Measurements from ENCODE around the gene XYLT1. TPM values are rescaled to one million over a fixed set of nuclear protein-coding genes. Genes with fewer than 3 reads are reported as not detected.

The XYLT1 gene
- total and polyA plus RNA-seq, 2 of the 4 experiments (the other 2 are of a cell fraction): 9.0 to 12.7 TPM

DNA sequence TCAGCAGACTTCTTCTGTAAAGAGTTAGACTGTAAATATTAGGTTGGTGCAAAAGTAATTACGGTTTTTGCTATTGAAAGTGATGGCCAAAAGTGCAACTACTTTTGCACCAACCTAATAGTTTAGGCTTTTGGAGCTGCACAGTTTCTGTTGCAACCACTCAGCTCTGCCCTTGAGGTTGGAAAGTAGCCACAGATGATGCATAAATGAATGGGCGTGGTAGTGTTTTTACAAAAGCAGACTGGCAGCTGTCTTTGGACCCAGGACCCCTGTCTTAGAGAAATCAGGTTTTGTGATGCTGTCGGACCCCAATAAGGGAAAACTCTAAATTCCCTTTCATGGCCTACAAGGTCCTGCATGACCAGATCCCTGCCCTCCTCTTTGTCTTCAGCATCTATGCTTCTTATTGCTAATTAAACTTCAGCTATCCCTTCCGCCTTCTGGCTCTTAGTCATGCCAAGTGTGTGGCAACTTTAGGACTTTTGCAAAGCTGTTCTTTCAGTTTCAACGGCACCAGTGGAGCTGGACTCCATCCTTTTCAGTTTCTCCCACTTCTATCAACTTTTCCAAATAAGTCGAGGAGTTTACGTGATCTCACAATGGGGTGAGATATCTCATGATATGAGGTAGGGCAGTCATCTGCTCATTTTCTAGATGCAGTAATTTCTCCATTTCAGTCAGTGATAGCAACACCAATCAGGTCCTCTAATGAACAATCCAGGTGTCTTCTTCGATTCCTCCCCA, 232.3 kb downstream of the XYLT1 start:
- 88% methylated on average over 2 of the region's 8 CpGs; no CpG with 5 or more reads in 1 of the 2 experiments for WGBS, 2 experiments (ENCODE audit: extremely low coverage in 2 of 2, insufficient read length in 1 of 2)
- in situ Hi-C loops (cut with MboI; ENCODE audit: low sequenced_read_pairs) (no loop called here), intact Hi-C loops (cut with micrococcal nuclease) (no loop called here), dilution Hi-C loops (cut with HindIII; ENCODE audit: low sequenced_read_pairs, unreplicated experiment) (no loop called here)
- H4K91ac ChIP-seq (ENCODE audit: insufficient read depth, low read depth, low read length): no peak overlapping the region
- CTCF ChIA-PET: no interaction called here
- H3K79me1 ChIP-seq (ENCODE audit: low read depth in 1 of 2, low read length in 2 of 2): peaks cover 7 to 11% of the 10 kb centered on the region in 2 experiments; a peak in 2 of 4 replicates
- H3K9ac ChIP-seq (ENCODE audit: low read depth, low read length): no peak overlapping the region
- ATAC-seq (ENCODE audit: low read depth) (no peak), DNase-seq (no peak)
- H3K4me2 ChIP-seq (ENCODE audit: low read depth, low read length): no peak overlapping the region
- POLR2A ChIA-PET (ENCODE audit: unreplicated experiment): no interaction called here
- H3K27me3 ChIP-seq (ENCODE audit: control insufficient read depth, insufficient read depth, low read length): no peaks in the 10 kb centered on the region
- H4K5ac ChIP-seq (ENCODE audit: low read depth, low read length): no peak overlapping the region
- no peak overlapping the region for H3K4me3 ChIP-seq (ENCODE audit: insufficient read depth, low read depth, low read length)
- H2AK5ac ChIP-seq (ENCODE audit: low read depth, low read length): no peak overlapping the region
- no peak overlapping the region for H3K27ac ChIP-seq (ENCODE audit: insufficient read depth, low read length)
- H3K23ac ChIP-seq (ENCODE audit: low read depth, low read length): no peak overlapping the region
- TF ChIP-seq RCOR1 (IDR thresholded peaks at IDR 0.05; ENCODE audit: insufficient replicate concordance, low read length): no peak
- no peak overlapping the region for H3K18ac ChIP-seq (ENCODE audit: low read depth, low read length)
- no peak overlapping the region for H4K8ac ChIP-seq (ENCODE audit: low read depth in 2 of 2, low read length in 2 of 2)
- H4K20me1 ChIP-seq (ENCODE audit: insufficient read depth, low read length): no peaks in the 10 kb centered on the region; the same call in 1 of the 2 replicates
- no peak overlapping the region for H2BK5ac ChIP-seq (ENCODE audit: low read depth, low read length, poor library complexity, severe bottlenecking)
- no peaks in the 10 kb centered on the region; the same call in 1 of the 2 replicates for H3K36me3 ChIP-seq (ENCODE audit: control insufficient read depth, insufficient read depth, low read length)
- H3K4ac ChIP-seq (ENCODE audit: low read depth, low read length): no peak overlapping the region
- H3K9me1 ChIP-seq (ENCODE audit: insufficient read depth, low read length): no peaks in the 10 kb centered on the region
- H2AK9ac ChIP-seq (replicated peaks; ENCODE audit: low read depth, low read length, poor library complexity): no peak overlapping the region
- no peak overlapping the region for H2BK15ac ChIP-seq (ENCODE audit: low read depth, low read length)
- no peak overlapping the region for H2BK20ac ChIP-seq (ENCODE audit: low read depth, low read length)
- no peaks in the 10 kb centered on the region for H3K9me3 ChIP-seq (ENCODE audit: control insufficient read depth, insufficient read depth, low read length)
- H3K4me1 ChIP-seq (ENCODE audit: control insufficient read depth, insufficient read depth, low read length): no peaks in the 10 kb centered on the region
- H3K56ac ChIP-seq (ENCODE audit: extremely low read depth, insufficient read depth, low read length): no peak overlapping the region
- no peak overlapping the region for H3K14ac ChIP-seq (replicated peaks; ENCODE audit: low read depth, low read length)
- H2AFZ ChIP-seq (replicated peaks; ENCODE audit: low read length, poor library complexity): no peak overlapping the region
- no peak overlapping the region for H2BK120ac ChIP-seq (ENCODE audit: low read depth, low read length)
- BruUV-seq (replicated peaks): no TSS peak
